HG02870 (cell line): ENCODE data around the gene KRT32.
"Not testable (repeated sequence)": the region's sequence is repeated elsewhere in the genome, so short reads cannot be mapped to it uniquely, and the experiment has no call there.

Experiments used
- ATAC-seq: cut with Tn5 transposase; IDR thresholded peaks from one replicate; pipeline ENCODE4 v1.9.1; 2021; ENCODE audit warnings: mild to moderate bottlenecking, moderate library complexity; ENCODE audit not compliant: unreplicated experiment

Gene KRT32

DNA sequence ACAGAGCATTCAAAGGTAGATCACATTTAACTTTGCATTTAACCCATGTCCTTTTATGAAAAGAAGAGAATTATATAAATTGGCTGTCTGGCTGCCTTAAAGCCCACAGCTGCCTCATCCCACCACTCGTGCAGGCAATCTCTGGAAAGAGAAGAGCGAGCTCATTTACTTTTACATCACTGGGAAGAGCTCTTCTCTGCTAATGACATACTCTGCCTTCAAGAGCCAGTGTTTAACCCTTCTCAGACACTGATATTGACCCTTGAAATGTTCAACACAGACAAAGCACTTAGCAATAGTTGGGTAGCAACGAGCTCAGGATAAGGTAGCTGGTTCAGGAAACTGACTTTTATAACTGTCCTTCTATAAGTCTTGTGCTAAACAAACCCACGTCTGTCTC is 33.2 kb downstream of the KRT32 start:
- ATAC-seq: no peak

DNA sequence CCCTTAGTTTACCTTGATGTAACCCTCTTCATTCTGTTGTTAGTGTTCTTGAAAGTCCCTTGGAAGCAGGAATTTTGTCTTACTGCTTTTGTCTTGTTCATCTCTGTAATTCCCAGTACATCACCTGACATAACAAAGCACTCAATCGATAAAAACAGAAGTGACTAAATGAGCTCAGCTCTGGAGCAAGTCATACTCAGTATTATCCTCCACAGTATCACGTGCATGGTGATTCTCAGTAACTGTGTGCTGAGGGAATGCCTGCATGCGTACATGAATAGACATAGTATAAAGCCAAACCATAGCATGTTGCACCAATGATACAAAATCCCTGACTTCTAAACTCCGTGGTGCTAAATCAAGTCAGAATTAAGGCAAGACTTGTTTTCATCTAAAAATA is 33.6 kb downstream of the KRT32 start:
- ATAC-seq: no peak

DNA sequence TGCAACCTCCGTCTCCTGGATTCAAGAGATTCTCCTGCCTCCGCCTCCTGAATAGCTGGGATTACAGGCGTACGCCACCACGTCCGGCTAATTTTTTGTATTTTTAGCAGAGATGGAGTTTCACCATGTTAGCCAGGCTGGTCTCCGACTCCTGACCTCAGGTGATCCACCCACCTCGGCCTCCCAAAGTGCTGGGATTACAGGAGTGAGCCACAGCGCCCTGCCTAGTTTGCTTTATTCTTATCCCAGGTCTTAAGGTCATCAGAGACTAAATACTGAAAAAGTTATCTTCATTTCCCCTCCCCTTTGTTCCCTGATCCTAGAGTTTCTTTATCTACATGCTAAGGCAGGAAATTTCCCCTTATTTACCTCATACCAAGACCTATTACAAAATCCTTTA is 36.8 kb downstream of the KRT32 start:
- ATAC-seq: not testable (repeated sequence)

DNA sequence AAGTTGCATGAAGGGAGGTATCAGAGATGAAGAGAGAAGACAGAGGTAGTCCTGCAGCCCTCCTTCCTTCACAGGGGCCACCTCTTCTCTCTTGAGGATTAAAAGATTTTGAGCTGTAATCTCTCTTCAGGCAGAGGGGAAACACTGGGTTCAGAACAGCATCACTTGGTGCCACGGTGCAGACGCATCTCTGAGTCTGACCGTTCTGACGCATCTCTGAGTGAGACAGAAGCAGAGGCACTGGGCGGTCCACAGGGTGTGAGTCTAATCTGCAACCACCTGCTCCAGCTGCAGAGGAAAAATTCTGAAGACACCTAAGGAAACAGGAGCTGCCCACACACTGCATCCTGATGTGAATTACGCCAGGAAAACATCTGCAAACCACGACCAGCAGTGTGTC is 37.5 kb downstream of the KRT32 start:
- no peak for ATAC-seq

DNA sequence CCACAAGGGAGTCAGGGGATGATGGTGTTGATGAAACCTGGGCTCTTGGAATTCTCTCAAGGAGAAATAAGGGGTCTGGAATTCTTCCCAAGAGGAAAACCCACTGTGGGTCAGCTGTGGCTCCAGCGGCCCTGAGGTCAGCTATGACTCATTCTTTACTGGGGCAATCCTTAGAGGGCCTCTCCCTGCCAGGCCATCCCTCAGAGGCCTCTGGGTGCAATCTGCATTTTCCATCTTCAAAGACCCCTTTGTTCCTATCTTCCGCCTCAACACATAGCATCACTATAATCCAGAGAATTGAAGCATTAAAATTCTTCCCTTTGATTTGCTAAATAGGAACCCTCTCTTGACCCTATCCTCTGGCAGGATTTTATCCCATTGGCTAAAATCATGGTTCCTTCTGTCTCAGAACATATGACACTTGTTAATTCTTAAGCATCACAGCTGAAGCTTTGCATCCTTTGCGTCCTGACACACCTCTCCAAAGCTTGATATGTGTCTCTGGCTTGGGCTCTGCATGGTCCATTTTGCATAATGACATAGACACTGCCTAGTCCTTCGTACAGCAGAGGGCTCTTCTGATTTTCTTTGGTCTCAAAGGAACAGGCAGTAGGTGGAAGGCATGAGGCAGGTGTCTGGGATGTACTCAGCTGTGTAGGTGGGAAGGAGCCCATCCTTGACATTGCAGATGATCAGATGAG is 38.4 kb downstream of the KRT32 start:
- no peak for ATAC-seq

DNA sequence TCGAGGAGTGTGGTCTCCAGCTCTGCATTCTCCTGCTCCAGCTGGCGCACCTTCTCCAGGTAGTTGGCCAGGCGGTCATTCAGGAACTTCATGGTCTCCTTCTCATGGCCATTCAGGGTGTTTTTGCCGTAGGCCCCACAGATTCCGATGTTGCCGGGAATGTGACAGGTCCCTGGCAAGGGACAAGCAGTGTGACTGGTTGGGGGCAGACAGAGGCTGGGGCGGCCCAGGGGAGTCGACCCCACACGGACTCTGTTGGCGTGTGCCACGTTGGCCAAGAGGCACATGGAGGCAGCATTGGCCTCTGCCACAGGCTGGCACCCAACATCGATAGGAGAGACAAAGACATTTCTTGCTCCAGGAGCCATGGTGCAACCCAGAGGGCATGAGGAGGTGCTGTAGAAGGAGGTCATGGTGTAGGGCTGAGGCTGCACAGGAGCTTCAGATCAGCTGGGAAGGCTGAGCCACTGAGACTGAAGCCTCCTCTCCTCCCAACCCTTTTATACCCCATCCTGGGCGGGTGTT is 43.0 kb downstream of the KRT32 start, which contains the start of gene KRT37:
KRT37 (minus strand) TSS at position 475 of the 525 bp plus-strand sequence; CDS start at position 413, 62 bp downstream.
- no peak for ATAC-seq

DNA sequence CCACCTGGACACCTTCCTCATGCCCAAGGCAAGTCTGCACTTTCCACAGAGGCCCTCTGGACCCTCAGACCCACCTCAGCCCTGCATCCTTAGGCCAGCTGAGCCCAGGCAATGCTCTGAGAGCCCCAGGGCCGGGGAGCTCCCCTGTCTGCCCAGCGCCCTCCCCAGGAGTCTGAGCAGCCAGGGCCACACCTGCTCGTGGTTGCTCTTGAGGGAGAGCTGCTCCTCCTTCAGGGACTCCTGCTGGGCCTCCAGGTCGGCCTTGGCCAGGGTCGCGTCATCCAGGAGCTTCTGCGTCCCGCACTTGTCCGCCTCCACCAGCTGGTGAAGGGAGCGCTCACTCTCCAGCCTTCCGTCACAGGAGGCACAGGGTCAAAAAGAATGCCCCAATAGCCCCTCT is 44.6 kb downstream of the KRT32 start:
- not testable (repeated sequence) for ATAC-seq

DNA sequence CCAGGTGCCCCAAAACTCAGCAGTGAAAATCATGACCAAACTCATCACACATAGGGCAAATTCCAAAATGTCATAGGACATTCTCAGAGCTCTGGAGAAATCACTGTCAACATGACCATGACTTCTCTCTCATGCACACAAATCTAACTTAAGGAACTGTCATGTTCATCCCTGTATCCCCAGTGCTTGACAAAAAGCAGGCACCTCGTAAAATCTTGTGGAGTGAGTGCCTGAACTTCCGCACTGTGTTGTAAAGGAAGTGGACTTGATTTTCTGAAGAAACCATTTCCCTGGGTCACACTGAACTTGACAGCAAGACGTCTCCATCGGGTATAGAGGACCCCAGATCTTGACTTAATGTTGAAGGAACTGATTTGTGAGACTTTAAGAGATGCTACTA is 45.6 kb downstream of the KRT32 start:
- ATAC-seq: no peak

DNA sequence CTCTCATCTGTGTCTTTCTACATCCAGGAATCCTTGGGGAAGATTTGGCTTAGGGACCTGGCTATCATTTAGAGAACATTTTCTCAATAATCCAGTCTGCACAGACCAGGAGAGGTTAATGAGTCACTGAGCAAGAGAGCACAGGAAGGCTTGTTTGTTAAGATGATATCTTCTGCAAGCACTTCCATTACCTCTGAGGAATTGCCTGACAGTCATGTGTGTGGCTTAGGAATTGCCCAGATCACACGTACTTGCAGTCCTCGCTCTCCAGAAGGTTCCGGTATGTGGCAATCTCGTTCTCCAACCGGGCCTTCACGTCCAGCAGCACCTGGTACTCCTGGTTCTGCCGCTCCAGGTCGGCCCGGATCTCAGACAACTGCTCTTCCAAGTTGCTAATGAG is 46.1 kb downstream of the KRT32 start:
- no peak for ATAC-seq

DNA sequence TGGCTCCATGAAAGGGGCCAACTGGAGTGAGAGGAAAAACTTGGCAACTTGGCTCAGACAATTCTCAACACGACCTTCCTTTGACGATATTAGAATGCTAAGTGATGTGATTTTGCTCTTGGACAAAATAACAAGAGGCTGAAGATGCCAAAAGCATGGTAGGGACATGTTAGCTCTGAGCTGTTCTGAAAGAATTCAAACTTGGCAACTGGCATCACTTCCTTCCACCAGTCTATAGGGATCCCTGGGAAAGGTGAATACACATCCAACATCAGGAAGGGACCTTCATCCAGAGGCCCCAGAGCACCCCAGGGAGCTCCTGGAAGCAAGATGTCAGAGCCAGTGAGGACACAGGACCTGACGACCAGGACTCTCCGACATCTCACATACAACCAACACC is 47.1 kb downstream of the KRT32 start:
- no peak for ATAC-seq

DNA sequence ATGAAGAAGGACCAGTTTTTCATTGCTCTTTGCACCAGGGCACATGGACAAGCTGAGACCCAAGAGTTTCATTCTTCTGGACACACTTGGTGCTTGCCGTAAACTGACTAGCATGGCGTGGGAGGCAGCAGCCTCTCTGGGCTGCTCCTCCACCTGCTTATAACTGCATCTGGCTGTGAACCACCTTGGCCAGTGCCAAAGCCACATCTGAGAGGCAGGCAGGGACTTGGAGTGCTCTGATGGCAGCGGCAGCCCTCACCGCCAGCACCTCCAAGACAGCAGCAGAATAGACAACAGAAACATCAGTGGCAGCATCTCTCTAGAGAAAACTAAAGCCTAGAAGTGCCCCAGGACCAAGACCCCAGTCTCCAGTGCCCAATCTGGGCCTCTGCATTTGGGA is 47.5 kb downstream of the KRT32 start:
- no peak for ATAC-seq

DNA sequence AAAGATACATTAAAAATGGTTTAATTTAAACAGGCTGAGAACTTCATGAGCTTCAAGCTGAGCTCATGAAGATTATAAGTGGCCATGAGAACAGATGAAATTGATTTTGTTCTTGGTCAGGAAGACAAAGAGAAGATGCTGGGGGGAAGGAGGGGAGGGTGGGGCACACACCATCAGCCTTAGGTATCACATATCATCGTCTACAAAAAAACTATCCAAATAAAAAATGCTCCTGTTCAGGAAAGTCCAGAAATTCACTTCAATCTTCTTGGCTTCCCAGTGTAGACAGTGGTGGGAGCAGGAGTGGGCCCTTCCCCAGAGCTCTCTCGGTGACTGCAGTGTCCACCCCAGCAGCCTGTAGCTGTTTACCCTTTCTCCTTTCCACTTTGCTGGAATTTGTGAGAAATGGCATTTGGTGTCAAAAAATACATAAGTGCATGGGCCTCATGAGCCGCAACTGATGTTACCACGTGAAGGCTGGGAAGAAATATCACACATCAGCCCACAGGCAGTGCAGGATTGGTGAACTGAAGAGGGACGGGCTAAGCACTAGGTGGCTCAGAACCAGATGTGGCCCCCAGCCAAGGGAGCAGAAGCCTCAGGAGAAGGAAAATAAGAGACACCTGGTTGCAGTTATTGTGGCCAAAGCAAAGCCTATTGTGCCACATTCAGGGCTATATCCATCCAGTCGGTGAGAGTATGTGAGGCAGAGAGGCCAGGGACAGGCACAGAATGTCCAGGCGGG is 48.9 kb downstream of the KRT32 start:
- no peak for ATAC-seq

DNA sequence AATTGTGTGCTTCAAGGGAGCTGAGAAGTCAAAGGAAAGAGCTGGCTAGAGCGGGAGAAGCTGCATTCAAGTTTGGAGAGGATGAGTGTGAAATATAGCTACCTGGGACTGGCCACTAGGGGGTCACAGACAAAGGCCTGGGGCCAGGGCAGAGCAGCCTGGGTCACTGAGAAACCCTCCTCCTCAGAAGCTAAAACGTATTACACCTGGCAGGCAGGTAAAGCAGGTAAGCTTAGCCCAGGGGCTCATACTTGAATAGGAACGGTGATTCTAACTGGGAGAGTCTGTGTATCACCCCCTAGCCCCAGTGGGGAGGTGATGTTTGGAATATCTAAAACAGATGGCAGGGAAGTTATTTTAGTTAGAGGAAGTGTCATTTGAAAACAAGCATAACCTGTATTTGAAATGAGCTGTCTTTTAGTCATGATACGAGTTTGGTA is 49.6 kb downstream of the KRT32 start:
- ATAC-seq: no peak

DNA sequence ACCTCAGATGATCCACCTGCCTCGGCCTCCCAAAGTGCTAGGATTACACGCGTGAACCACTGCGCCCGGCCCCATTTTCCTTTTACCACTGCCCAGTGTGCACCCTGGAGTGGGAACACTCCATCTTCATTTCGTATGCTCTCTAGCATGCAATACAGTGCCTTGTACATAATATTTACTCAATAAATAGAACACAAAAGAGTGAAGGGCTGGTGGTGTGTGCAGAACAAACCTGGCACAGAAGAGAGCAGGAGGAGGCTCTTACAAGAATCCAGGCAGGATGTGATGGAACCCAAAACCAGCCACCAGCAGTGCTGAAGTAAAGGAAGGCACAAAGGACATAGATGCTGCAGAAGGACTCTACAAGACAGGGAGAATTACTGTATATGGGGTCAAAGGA is 50.1 kb downstream of the KRT32 start:
- no peak for ATAC-seq

DNA sequence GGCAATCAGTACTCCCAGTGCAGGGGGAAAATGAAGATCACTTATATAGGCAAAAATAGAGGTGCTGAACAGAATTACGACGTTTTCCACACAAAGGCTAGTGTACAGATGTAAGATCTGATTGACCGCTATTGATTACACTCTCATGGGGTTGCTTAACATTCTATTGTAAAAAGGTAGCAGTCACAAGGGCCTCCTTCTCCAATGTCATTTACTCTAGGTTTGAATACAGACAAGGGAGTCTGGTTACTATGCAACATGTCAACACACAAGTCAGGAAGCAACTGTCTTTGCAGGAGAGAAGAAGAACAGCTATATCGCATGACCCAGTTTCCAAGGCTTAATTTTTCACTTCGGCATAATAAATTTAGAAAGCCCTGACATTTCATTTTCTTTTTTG is 50.7 kb downstream of the KRT32 start:
- no peak for ATAC-seq

DNA sequence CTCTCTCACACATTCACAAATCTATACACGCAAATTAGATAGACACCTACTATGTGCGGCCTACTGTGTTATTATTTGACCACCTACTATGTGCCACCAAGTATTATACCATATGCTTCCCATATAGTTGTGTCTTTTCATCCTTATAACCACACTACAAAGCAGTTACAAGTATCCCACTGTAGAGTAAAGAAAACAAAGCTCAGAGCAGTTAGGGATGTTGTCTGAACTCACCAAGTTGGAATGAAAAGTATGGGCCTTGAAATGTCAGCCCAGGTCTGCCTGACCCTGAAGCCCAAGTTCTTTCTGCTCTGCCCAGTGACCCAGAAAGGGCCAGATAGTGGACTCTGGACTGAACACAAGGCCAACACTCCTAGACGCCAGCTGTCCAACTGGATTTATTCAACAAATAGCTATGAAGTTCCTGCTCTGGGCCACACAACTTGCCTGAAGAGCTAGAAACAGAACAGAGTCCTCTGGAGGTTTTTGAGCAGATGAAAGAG is 51.3 kb downstream of the KRT32 start:
- no peak for ATAC-seq

DNA sequence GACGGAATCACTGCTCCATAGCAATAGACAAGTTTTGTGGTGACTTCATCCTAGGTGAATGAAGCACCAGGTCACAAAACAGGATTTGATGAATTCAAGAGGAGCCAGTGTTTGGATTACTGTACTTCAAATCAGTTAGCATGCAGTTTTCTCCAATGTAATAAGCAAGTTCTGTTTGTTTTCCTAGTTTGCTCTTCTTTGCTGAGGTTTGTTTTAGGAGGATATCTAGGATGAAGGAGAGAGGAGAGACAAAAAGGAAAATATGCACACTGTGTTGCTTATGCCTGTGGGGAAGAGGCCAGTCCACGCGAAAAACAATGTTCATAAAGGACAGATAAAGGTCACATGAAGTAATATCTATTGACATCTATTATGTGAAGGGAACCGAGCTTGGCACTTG is 51.8 kb downstream of the KRT32 start:
- no peak for ATAC-seq

DNA sequence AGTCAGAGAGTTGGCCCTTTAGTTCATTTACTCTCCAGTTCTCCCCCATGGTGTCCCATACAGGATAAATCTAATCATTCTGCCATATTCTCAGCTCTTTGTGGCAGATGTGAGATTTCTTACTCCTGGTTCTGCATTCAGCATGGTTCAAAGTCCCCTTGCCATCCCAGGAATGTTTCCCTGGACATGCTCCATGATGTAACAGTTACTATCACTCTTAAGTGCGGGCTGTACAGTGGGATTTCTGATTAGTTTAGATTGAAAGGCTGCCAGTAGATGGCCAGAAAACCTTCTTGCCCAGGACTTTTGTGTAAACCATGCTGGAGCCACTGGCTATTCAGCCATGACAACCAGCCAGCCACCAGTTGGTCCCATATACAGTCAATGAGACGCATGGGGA is 53.2 kb downstream of the KRT32 start:
- no peak for ATAC-seq

DNA sequence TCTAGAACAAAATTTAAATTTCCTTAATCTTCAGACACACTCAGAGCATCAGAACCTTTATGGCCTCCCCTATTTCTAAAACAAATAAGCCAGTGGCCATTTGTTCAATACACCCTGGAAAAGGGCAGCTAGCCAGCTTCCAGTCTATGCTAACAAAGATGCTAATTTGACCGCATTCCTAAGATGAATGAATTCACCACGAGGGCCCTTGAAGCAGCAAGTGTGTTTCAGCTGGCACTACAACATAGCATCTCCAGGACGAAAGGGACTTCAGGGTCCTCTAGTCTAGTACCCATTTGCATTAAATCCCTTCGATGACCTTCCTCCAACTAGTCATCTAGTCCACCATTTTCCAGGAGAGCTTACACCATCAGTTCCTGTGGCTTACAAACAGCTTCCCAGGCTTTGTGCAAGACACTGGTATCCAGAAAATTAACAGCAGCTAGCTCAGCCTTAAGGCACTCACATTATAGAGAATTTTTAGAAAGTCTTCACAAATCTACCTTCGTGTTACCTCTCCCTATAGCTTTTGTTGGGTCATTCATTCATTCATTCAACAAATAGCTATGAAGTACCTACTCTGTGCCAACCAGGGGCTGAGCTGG is 53.7 kb downstream of the KRT32 start:
- no peak for ATAC-seq

DNA sequence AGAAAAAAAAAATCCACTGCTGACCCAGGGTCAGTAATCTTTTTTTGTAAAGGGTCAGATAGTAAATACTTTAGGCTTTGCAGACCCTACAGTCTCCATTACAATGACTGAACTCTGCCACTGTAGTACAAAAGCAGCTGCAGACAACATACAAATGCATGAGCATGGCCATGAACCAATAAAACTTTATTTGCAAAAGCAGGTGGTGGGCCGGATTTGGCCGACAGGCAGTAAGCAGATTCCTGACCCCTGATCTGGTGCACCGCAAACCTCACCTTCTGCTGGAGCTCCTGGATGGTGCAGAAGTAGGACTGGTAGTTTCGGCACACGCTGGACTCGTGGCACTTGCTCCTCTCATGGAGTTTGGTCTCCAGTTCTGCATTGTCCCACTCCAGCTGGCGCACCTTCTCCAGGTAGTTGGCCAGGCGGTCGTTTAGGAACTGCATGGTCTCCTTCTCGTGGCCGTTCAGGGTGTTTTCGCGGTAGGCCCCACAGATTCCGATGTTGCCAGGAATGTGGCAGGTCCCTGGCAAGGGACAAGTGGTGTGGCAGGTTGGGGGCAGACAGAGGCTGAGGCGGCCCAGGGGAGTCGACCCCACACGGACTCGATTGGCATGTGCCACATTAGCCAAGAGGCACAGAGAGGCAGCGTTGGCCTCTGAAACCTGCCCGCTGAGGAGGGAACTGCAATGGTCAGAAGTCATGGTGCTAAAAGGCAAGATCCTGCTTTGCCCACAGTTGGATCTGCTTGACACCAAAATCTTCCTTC is 55.9 kb downstream of the KRT32 start:
- ATAC-seq: no peak
